ENCODE data around the gene NAPB. TPM values are rescaled to one million over a fixed set of nuclear protein-coding genes. Genes with fewer than 3 reads are reported as not detected.

NAPB gene
- total and polyA plus RNA-seq, 8 donors: 2.3 to 11.7 (median 4.2) TPM

DNA sequence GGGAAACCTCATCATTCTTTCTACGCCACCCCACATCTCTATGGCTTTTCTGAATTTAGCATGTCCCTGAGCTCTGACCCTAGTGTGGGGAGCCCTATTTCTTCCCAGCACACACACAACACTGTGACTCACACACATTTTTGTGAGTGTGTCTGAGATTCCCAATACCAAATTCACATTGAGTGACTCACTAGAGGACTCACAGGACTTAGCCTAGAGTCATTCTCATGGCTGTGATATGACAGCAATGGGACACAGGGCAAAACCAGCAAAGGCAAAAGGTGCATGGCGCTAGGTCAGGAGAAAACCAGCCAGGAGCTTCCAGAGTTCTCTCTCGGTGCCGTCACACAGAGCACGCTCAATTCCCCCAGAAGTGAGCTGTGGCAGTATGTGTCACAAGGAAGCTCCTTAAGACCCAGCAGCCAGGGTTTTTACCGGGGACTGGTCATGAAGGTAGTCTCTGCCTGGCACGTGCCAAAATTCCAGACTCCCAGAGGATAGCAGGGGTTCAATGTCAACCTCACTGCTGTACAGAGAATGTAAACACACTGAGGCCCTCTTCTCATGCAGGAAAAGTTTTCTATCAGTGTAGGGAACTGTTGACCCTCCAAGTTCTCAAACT, 24.4 kb upstream of the NAPB start:
- ATAC-seq: peak in 1 of 4 donors; percentile 10
- H3K27me3 ChIP-seq: no peaks in the 10 kb centered on the region
- TF ChIP-seq, protein P1, sequence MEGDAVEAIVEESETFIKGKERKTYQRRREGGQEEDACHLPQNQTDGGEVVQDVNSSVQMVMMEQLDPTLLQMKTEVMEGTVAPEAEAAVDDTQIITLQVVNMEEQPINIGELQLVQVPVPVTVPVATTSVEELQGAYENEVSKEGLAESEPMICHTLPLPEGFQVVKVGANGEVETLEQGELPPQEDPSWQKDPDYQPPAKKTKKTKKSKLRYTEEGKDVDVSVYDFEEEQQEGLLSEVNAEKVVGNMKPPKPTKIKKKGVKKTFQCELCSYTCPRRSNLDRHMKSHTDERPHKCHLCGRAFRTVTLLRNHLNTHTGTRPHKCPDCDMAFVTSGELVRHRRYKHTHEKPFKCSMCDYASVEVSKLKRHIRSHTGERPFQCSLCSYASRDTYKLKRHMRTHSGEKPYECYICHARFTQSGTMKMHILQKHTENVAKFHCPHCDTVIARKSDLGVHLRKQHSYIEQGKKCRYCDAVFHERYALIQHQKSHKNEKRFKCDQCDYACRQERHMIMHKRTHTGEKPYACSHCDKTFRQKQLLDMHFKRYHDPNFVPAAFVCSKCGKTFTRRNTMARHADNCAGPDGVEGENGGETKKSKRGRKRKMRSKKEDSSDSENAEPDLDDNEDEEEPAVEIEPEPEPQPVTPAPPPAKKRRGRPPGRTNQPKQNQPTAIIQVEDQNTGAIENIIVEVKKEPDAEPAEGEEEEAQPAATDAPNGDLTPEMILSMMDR (IDR thresholded peaks at IDR 0.05): no peak
- no peak overlapping the region for H3K4me3 ChIP-seq
- no peaks in the 10 kb centered on the region for H3K36me3 ChIP-seq
- no peak overlapping the region for H3K27ac ChIP-seq
- no peaks in the 10 kb centered on the region for H3K4me1 ChIP-seq
- 74 to 81% methylated on average over 7 of the region's 7 CpGs for WGBS, 2 donors
- intact Hi-C loops (cut with DNase I): loop anchor here in 1 of 3 donors (10.0 kb wide), 1 partner anchor 159 kb away; the partner anchor contains the start of gene CST9
- DNase-seq: no peak
- no peak for FAIRE-seq
- no peaks in the 10 kb centered on the region for H3K9me3 ChIP-seq

GRCh38 chr20:23444859-23445258, 23.6 kb upstream of the NAPB start:
- no peaks in the 10 kb centered on the region for H3K9me3 ChIP-seq
- no peaks in the 10 kb centered on the region for H3K27me3 ChIP-seq
- ATAC-seq: no peak
- no peak for FAIRE-seq
- no peaks in the 10 kb centered on the region for H3K4me1 ChIP-seq
- no peaks in the 10 kb centered on the region for H3K36me3 ChIP-seq
- H3K27ac ChIP-seq: no peak overlapping the region
- no peak overlapping the region for H3K4me3 ChIP-seq
- TF ChIP-seq, protein P1 (IDR thresholded peaks at IDR 0.05): no peak
- WGBS, 2 donors: 64 to 76% methylated on average over 4 of the region's 4 CpGs
- intact Hi-C loops (cut with DNase I): loop anchor here in 2 of 3 donors (5.0 to 10.0 kb wide), 2 partner anchors 160 to 162 kb away; partner anchors contain the start of gene CST9 (in 2 of the 2)
- DNase-seq: no peak

DNA sequence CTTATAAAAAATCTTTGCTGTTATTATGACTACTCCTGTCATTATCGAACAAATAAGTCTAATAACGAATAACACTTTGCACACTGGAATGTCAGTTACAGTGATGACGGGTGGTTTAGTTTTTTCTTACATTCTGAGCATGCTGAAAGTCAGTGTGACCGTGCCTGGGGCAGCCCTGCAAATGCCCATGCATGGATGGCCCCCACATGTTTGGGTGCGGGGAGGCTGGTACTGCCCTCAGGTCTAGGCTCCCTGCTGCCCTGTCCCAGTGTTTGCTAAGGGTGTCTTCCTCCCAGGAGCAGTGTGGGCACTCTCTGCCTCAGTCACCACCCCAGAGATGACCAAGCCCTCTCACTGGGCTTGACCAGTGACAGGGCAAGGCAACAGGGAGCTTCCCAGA, 21.1 kb upstream of the NAPB start:
- FAIRE-seq: no peak
- H3K4me1 ChIP-seq: no peaks in the 10 kb centered on the region
- no peaks in the 10 kb centered on the region for H3K27me3 ChIP-seq
- no peak overlapping the region for H3K27ac ChIP-seq
- no peak overlapping the region for H3K4me3 ChIP-seq
- TF ChIP-seq, protein P1 (IDR thresholded peaks at IDR 0.05): no peak
- no peak for ATAC-seq
- H3K36me3 ChIP-seq: no peaks in the 10 kb centered on the region
- DNase-seq: no peak
- intact Hi-C loops (cut with DNase I): loop anchor here in 2 of 3 donors (5.0 to 10.0 kb wide), 2 partner anchors 162 to 165 kb away; partner anchors contain the start of gene CST9 (in 2 of the 2)
- WGBS, 2 donors: 66 to 74% methylated on average over 5 of the region's 5 CpGs
- H3K9me3 ChIP-seq: no peaks in the 10 kb centered on the region

GRCh38 chr20:23441850-23442313, 20.6 kb upstream of the NAPB start:
- Histone ChIP-seq H3K27me3 (no peaks in the 10 kb centered on the region), H3K4me3 (no peak overlapping the region), H3K36me3 (no peaks in the 10 kb centered on the region), H3K4me1 (no peaks in the 10 kb centered on the region), H3K9me3 (no peaks in the 10 kb centered on the region), H3K27ac (no peak overlapping the region)
- 10 to 15% methylated on average over 8 of the region's 8 CpGs for WGBS, 2 donors
- TF ChIP-seq, protein P1 (IDR thresholded peaks at IDR 0.05): peak; percentile 76 to 81 (median 78)
- peak in 4 of 6 donors; percentile 10 to 66 (median 46) for DNase-seq
- intact Hi-C loops (cut with DNase I): loop anchor here in 2 of 3 donors (5.0 to 10.0 kb wide), 2 partner anchors 163 to 165 kb away; partner anchors contain the start of gene CST9 (in 2 of the 2)
- no peak for FAIRE-seq
- peak; percentile 56 to 88 (median 76) for ATAC-seq

GRCh38 chr20:23440004-23440403, 18.7 kb upstream of the NAPB start:
- H3K36me3 ChIP-seq: no peaks in the 10 kb centered on the region
- H3K27me3 ChIP-seq: no peaks in the 10 kb centered on the region
- DNase-seq: no peak
- intact Hi-C loops (cut with DNase I): loop anchor here in 2 of 3 donors (5.0 to 10.0 kb wide), 2 partner anchors 165 to 167 kb away; partner anchors contain the start of gene CST9 (in 2 of the 2)
- H3K4me3 ChIP-seq: no peak overlapping the region
- ATAC-seq: no peak
- peaks cover 0 to 6% (median 3%) of the 10 kb centered on the region in 3 donors for H3K4me1 ChIP-seq
- TF ChIP-seq, protein P1 (IDR thresholded peaks at IDR 0.05): no peak
- 71 to 73% methylated on average over 2 of the region's 2 CpGs for WGBS, 2 donors
- no peak for FAIRE-seq
- no peaks in the 10 kb centered on the region for H3K9me3 ChIP-seq
- no peak overlapping the region for H3K27ac ChIP-seq
